Measurements from ENCODE around the gene HDAC3. TPM values are rescaled to one million over a fixed set of nuclear protein-coding genes. Genes with fewer than 3 reads are reported as not detected.

Gene HDAC3
- polyA plus RNA-seq, 1 experiment, result 78.3 TPM

- DNase-seq (ENCODE audit: low read depth, low spot score), result no peak
- POLR2A ChIA-PET, result no interaction called here
- no peak overlapping the region for H3K27ac ChIP-seq (ENCODE audit: low read depth, low read length)
- no peak overlapping the region for H3K4me3 ChIP-seq (ENCODE audit: low read depth, low read length)
- H3K9me3 ChIP-seq (ENCODE audit: control insufficient read depth, insufficient read depth, low read length), result peaks cover 7% of the 10 kb centered on the region; the same call in 1 of the 2 replicates
- CTCF ChIA-PET, result no interaction called here
- H3K27me3 ChIP-seq (ENCODE audit: control insufficient read depth, insufficient read depth, low read length), result no peaks in the 10 kb centered on the region
- no peak for TF ChIP-seq CTCF (IDR thresholded peaks at IDR 0.05; ENCODE audit: low read depth, low read length)
Observed at GRCh38 chr5:141662028-141662427, 25.4 kb upstream of the HDAC3 start.

- H3K27ac ChIP-seq (ENCODE audit: low read depth, low read length), result peak overlapping the region; percentile 34
- TF ChIP-seq CTCF (IDR thresholded peaks at IDR 0.05; ENCODE audit: low read depth, low read length), result no peak
Observed at GRCh38 chr5:141657937-141658545, 21.4 kb upstream of the HDAC3 start.

GRCh38 chr5:141657404-141657803 lies 20.8 kb upstream of the HDAC3 start:
- no peak for TF ChIP-seq CTCF (IDR thresholded peaks at IDR 0.05; ENCODE audit: low read depth, low read length)
- POLR2A ChIA-PET, result interaction anchor here (0.8 kb wide), 1 partner anchor 21 kb away, joined by 3 read pairs; the partner anchor contains the start of genes HDAC3 and RELL2
- Histone ChIP-seq H3K4me3 (ENCODE audit: low read depth, low read length) (no peak overlapping the region), H3K27ac (ENCODE audit: low read depth, low read length) (no peak overlapping the region), H3K27me3 (ENCODE audit: control insufficient read depth, insufficient read depth, low read length) (no peaks in the 10 kb centered on the region), H3K9me3 (ENCODE audit: control insufficient read depth, insufficient read depth, low read length) (peaks cover 7% of the 10 kb centered on the region; the same call in 1 of the 2 replicates)
- DNase-seq (ENCODE audit: low read depth, low spot score), result no peak
- CTCF ChIA-PET, result interaction anchor here (0.6 to 1.8 kb wide), 5 partner anchors 33 to 303 kb away, joined by 3 to 8 read pairs (median 3); partner anchors contain the start of gene DIAPH1

More at GRCh38 chr5:141657937-141658545, 21.4 kb upstream of the HDAC3 start:
- POLR2A ChIA-PET, result interaction anchor here (0.8 kb wide), 1 partner anchor 21 kb away, joined by 3 read pairs; the partner anchor contains the start of genes HDAC3 and RELL2
- CTCF ChIA-PET, result interaction anchor here (0.6 to 1.8 kb wide), 4 partner anchors 34 to 303 kb away, joined by 3 to 8 read pairs (median 4); partner anchors contain the start of gene DIAPH1
- Histone ChIP-seq H3K4me3 (ENCODE audit: low read depth, low read length) (no peak overlapping the region), H3K27me3 (ENCODE audit: control insufficient read depth, insufficient read depth, low read length) (no peaks in the 10 kb centered on the region), H3K9me3 (ENCODE audit: control insufficient read depth, insufficient read depth, low read length) (peaks cover 7% of the 10 kb centered on the region; the same call in 1 of the 2 replicates)
- peak; percentile 79 for DNase-seq (ENCODE audit: low read depth, low spot score)

- CTCF ChIA-PET, result interaction anchor here (1.8 kb wide), 1 partner anchor 35 kb away, joined by 8 read pairs; no protein-coding TSS in a partner anchor
- H3K27ac ChIP-seq (ENCODE audit: low read depth, low read length), result no peak overlapping the region
- no peaks in the 10 kb centered on the region for H3K27me3 ChIP-seq (ENCODE audit: control insufficient read depth, insufficient read depth, low read length)
- TF ChIP-seq CTCF (IDR thresholded peaks at IDR 0.05; ENCODE audit: low read depth, low read length), result no peak
- peaks cover 7% of the 10 kb centered on the region; the same call in 1 of the 2 replicates for H3K9me3 ChIP-seq (ENCODE audit: control insufficient read depth, insufficient read depth, low read length)
- no peak overlapping the region for H3K4me3 ChIP-seq (ENCODE audit: low read depth, low read length)
- no peak for DNase-seq (ENCODE audit: low read depth, low spot score)
- POLR2A ChIA-PET, result no interaction called here
Observed at GRCh38 chr5:141656396-141656795, 19.7 kb upstream of the HDAC3 start.

GRCh38 chr5:141655020-141655419 lies 18.4 kb upstream of the HDAC3 start:
- H3K9me3 ChIP-seq (ENCODE audit: control insufficient read depth, insufficient read depth, low read length), result peaks cover 7% of the 10 kb centered on the region; the same call in 1 of the 2 replicates
- no peak overlapping the region for H3K27ac ChIP-seq (ENCODE audit: low read depth, low read length)
- ChIA-PET CTCF (no interaction called here), POLR2A (interaction anchor here (1.8 kb wide), 1 partner anchor 18 kb away, joined by 12 read pairs; the partner anchor contains the start of genes HDAC3 and RELL2)
- no peak overlapping the region for H3K4me3 ChIP-seq (ENCODE audit: low read depth, low read length)
- DNase-seq (ENCODE audit: low read depth, low spot score), result no peak
- H3K27me3 ChIP-seq (ENCODE audit: control insufficient read depth, insufficient read depth, low read length), result no peaks in the 10 kb centered on the region
- no peak for TF ChIP-seq CTCF (IDR thresholded peaks at IDR 0.05; ENCODE audit: low read depth, low read length)
